HG03575 (cell line): ENCODE measurements around the gene ANKRD6.

ENCODE experiments used
- ATAC-seq: cut with Tn5 transposase; IDR thresholded peaks from one replicate; pipeline ENCODE4 v1.9.1; 2021; ENCODE audit not compliant: unreplicated experiment, insufficient number of reproducible peaks, low FRiP score; ENCODE audit errors: extremely low read depth

Gene ANKRD6

DNA sequence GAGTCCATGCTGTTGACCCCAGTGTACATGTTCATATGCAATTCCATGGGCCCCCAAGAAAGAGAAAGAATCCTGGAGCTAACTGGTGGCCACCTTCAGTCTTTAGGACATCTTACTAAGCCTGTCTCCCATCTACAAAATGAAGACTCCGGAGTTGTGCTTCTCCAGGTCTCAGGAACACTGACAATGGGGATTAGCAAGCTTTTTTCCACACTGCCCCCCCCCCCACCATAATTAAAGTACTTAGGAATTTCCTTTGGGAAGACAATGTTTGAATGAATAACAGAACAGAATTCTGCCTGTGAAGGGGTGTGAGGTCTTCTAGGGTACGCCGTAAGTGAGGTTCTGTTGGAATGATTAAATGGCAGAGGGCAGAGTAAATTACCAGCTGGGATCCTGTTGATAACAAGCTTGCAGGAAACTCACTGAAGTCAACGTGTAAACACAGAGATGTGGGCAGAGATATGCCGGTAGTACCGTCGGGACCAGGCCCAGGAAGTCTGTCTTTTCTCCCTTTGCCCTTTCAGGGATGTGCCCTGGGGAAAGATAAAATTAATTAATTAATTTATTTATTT, 63.1 kb downstream of the ANKRD6 start:
- ATAC-seq, result no peak

DNA sequence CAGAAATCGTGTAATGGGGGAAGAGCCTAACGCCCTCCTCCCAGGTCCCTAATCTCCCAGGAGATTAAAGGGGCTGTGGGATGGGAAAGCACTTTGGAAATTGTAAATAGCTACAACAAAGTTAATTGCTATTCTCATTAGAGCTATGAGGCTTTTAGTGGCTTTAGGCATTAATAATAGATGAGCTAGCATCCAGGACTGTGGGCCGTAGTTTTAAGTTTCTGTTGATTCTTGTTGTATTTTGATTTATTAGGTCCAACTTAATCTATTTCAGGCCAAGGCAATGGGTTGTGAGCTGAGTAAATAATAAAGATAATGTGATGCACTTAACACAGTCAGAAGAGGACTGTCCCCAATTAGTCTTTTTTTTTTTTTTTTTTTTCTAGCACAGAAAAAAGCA, 67.7 kb downstream of the ANKRD6 start:
- ATAC-seq, result no peak

DNA sequence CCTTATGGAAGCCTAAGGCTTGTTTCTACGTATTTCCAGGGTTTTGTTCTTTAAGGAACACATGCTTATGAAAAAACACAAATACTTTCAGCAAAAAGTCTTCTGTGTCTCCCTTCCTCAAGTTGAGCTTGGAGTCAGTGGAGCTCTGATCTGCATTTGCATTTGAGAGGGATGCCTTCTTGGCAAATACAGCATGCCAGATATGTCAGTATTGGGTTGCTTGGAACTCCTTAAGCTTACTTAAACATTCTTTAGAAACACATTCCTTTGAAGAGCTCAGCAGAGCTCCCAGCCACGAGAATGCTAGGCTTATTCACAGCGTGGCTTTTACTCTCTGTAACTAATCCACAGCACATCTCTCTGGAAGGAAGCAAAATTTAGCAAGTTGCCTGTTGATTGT, 68.3 kb downstream of the ANKRD6 start:
- ATAC-seq, result no peak

DNA sequence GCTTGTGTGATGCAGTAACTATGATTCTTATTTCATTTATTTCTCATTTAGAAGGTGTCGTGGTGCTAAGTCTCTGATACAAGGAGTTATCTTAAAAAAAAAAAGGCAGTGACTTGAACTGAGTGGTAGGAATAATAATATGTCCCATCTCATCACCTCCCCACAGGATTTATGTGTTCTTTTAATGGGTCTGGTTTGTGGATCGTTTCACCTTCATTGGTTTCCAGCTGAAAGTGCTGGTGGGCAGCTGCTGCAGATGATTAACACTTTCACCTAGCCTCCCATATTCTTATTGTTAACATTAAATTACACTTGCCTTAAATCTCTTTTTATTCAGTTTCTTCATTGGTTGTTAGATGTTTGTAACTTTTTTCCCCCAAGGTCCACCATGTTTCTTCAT, 68.8 kb downstream of the ANKRD6 start:
- no peak for ATAC-seq

DNA sequence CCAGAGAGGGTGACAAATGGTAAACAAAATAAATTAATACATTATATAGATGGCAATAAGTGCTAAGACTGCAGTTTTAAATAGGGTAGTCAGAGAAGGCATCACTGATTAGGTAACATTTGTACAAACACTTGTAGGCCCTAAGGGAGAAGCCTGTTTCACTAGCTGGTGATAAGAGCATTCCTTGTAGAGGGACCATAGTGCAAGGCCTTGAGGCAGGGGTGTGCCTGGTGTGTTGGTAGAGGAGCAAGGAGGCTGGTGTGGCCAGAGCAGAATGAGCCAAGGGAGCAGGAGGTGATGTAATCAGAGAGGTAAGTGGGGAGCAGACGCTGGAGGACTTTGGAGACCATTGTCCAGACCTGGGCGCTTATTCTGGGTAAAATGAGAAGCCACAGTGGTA, 70.7 kb downstream of the ANKRD6 start:
- ATAC-seq, result no peak

DNA sequence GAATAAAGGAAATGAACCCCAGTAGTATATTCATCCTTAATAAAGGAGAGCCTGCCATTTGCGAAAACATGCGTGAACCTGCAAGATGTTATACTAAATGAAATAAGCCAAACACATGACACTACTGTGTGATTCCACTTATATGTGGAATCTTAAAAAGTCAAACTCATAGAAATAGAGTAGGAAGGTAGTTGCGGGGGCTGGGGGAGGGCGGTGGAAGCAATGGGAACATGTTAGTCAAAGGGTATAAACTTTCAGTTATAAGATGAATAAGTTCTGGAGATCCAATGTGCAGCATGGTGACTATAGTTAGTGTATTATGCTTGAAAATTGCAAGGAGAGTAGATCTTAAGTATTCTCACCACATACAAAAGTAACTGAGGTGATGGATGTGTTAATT, 72.9 kb downstream of the ANKRD6 start:
- no peak for ATAC-seq

DNA sequence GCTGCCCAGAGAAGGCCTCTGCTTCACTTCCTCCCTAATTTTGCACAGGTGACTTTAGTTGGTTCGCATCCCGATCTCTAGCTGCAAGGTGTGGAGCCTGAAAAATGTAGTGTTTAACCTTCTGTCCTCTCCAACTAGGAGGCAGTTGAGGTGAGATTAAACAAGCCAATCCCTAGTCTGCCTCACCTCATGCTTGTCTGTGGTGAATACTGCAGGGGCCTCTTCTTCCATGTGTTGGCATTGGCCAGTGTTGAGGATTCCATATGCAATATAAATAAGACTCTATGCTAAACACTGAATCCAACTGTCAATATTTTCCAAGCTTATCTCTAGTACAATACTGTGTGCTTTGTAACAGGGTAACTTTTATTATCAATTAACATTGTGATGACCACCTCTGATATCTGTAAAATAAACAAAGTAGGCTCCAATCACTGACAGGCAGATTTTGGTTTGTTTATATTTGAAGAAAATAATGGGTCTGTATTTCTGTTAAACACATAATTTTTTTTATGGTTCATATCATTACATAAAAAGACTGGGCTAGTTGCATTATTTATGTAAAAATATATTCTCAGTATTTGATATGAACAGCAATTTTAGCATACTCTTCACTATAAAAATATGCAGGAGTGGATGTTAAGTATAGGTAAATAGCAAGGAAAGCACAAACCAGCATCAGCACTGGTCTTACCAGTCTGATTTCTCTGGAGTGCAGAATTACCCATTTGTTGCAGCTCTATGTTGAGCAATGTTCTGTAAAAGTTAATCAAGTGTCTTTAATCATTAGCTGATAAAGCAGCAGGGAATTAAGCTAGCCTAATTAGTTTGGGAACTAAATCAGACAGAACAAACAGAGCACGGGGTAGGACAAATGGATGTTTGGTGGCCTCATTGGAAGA, 74.0 kb downstream of the ANKRD6 start:
- ATAC-seq, result no peak

DNA sequence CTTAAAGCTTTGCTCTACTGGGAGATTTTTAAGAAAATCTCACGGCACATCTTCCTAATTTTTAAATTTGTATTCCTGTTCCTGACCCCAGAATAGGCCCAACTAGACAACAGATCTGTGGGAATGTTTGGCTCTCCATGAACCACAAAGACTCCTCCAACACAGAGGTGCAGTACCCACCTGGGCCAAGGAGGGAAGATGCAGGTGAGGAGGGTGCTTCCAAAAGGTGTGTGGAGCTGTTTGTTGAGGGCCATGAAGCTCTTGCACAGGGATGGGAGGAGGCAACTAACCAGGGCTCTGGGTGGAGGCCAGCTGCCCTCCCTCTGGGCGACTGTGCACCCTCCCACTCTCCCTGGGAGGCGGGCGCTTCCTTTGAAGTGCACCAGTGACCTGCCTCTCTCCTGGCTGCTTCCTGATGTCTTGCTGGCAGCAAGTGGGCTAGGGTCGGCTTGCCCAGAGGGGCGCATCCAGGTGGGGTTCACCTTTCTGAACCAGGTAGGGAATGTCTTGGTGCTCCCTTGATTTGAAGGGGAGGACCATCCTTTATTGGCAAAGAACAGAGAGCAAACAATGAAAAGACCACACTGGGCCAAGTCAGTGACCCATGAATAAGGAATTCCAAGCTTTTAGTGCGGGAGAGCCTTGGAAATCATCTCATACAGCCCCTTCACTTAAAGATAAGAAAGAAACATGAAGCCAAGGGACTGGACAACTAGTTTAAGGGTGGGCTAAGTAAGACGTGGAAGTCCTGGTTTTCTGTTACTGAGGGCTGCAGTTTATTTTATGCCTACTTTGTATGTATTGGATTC, 76.0 kb downstream of the ANKRD6 start:
- ATAC-seq, result no peak

DNA sequence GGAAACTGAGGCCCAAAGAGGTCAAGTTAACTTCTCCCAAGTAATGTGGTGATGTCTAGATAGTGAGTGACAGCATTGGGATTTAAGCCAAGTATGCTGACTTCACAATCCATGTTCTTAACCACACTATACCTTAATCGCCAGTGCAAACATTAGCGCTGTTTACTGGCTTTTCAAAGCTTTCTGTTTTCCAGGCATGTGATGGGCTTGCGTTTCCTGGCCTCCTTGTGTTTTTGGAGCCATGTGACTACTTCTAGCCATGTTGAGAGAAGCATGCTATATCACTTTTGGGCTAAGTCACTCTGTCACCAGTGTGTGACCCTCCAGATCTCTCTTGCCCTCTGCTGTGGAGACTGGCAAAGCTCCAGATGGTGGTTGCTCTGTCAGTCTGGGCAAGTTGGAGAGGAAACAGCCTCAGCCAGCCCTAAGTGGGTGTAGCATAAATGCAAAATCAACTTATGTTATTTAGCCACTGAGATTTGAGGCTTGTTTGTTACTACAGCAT, 76.9 kb downstream of the ANKRD6 start:
- no peak for ATAC-seq

DNA sequence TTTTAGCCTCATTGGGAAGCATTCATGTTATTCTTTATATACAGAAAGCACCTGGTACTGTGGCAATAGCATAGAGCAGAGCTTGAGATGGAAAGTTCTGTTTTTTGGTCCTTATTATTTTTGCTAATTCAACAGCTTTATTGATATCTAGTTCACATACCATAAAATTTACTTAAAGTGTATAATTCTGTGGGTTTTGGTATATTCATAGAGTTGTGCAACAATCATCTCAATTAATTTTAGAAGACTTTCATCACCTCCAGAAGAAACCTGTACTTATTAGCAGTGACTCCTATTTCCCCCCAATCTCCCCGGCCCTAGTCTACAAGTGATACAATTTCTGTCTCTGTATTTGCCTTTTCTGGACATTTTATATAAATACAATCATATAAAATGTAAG, 77.4 kb downstream of the ANKRD6 start:
- no peak for ATAC-seq

DNA sequence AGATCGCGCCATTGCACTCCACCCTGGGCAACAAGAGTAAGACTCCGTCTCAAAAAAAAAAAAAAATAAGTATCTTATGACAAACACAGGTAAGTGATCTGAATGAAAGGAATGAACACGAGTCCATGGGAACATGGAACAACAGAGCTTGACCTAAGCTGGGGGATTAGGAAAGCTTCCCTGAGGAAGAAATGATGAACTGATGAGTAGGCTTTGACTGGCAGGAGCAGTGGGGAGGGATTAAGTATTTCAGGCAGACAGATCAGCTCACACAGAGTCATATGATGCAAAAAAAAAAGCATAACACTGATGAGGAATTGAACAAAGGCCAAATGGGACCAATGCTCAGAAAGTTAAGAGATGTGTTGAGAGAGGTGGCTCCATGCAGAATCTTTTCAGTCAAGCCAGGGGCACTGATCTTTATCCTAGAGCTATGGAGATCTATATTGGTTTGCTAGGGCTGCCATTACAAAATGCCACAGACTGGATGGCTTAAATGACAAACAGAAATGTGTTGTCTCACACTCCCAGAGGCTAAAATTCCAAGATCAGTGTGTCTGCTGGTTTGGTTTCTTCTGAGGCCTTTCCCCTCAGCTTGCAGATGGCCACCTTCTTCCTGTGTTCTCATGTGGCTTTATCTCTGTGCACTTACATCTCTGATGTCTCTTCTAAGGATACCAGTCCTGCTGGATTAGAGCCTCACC, 85.6 kb downstream of the ANKRD6 start:
- ATAC-seq, result no peak

DNA sequence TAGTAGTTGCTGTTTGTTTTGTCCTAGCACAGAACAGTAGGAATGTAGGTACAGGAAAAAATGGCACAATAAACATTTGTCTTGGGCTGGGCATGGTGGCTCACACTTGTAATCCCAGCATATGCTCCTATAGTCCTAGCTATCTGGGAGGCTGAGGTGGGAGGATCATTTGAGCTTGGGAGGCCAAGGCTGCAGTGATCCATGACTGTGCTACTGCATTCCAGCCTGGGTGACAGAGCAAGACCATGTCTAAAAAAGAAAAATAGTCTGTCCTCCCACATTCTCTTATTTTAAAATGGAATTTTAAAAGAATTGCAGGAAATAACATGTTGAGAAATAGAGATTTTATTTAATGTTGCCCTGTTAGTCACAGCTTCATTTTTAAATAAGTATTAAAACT, 87.8 kb downstream of the ANKRD6 start:
- ATAC-seq, result no peak

DNA sequence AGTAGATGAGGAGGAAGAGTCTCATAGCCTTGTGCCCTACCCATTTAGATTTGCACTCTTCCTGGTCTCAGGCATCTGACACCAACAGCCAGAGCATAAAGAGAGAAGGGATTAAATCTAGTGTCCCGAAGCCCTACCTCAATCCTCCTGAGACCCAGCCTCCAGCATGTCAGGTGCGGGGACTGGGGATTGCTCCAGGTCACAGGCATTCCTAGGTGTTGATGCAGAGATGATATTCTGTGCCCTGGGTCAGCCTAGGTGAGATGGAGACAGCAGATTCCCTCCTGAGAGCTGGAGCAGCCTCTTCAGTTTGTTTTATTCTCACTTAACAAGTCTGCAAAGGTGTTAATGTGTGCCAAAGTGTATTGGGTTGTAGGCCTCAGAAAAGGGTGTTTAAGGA, 89.8 kb downstream of the ANKRD6 start:
- ATAC-seq, result no peak

DNA sequence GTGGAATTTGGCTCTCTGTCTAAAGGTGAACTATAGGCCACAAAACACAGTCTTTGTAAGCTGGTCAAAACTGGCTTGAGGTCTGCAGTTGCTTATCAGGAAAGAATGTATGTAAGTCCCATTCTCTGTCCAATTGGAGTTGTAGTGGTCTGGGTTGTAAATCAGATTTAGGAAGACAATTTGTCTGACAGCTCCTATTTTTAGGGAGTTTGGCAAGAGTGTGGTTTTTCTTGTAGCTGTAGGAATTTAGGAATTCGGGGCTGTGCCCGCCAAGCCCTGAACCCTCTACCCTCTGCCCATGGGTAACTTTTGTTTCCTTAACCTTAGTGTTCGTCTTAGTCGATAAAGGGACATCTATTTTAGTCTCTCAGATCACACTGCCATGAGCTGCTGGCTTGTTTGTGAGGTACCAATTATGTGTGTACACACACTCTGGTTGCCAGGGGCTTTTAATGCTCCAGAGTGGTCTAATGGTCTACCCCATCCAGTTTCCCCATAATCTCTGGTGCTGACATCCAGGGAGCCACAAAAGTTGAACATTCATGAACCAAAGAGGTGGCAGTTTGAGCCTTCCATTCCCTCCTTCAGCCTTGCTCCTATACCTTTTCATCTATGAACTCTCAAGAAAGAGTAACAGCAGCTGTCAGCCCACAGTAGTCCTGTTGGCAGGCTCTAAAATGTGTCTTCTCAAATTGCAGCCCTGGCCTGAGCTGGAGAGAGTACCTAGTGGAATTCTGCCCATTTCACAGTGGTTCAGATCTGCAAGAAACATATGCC, 93.0 kb downstream of the ANKRD6 start:
- ATAC-seq, result no peak

DNA sequence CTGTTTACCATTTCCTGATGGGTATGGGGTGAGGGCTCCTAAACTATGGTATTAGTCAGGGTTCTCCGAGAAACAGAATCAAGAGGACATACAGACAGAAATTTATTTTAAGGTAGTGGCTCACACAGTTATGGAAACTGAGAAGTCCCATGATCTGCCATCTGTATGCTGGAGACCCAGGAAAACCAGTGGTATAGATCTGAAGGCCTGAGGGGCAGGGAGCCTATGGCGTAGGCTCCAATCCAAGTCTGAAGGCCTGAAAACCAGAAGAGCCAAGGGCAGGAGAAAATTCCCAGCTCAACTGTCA, 93.6 kb downstream of the ANKRD6 start:
- ATAC-seq, result no peak

DNA sequence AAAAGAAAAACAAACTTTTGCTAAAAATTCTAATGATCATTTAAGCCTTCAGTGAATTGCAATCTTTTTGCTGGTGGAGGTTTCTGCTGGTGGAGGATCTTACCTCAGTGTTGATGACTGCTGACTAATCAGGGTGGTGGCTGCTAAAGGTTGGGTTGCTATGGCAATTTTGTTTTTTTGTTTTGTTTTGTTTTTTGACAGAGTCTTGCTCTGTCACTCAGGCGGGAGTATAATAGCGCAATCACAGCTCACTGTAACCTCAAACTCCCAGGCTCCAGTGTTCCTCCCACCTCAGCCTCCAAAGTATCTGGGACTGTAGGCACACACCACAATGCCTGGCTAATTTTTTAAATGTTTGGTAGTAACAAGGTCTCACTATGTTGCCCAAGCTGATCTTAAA, 94.7 kb downstream of the ANKRD6 start:
- no peak for ATAC-seq

DNA sequence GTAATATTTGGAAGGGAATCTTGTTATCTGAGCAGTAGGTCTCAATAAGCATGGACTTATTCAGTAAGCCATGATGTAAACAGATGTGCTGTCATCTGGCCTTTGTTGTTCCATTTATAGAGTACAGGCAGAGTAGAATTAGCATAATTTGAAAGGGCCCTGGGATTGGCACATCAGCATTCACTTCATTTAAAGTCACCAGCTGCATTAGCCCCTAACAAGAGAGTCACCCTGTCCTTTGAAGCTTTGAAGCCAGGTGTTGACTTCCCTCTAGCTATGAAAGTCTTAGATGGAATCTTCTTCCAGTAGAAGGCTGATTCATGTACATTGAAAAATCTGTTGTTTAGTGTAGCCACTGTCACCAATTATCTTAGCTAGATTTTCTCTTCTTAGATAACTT, 95.9 kb downstream of the ANKRD6 start:
- no peak for ATAC-seq

DNA sequence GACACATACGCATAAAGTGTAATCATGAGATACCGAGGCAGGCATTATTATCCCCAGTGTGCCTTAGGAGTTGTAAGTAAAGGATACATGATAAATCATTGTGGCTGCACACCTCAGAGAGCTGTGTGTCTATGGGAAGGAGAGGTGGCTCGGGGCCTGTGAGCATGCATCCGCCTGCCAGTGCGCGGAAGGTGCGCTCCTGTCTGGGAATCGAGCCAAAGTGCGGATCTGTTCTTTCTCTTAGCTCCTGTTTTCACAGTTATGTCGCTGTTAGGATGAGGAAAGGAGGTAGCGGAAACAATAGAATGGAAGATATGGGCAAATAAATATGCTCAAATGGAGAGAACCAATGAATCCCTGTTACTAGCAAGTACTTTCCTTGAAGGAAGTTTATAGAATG, 98.0 kb downstream of the ANKRD6 start:
- ATAC-seq, result no peak

DNA sequence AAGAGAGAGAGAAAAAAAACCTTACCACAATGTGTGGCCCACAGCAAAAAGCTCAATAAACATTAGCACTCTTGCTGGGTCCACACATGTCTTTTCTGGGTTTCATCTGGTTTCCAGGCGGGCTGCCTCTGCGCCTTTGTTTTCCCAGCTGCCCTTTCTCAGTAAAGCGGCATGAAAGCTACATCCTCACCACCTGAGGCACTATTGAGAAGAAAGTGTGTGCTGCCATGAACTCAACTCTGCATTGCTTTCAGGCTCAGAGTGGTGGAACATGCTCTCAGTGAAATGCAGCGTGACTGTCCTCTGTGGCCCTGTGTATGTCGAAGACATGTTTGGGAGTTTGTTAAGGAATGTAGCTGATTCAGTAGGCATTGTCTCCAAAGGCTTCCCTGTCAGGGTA, 103.3 kb downstream of the ANKRD6 start:
- no peak for ATAC-seq
